GM12873 (cell line): Measurements from ENCODE around the gene ENOSF1.

Source experiments
- TF ChIP-seq, protein P1 (sequence below): IDR thresholded peaks from 2 replicates; pipeline ENCODE4 v1.5.1; 2012; ENCODE audit warnings: low read depth, mild to moderate bottlenecking, moderate library complexity, low read length, control low read depth; ENCODE audit not compliant: insufficient read depth; ENCODE audit errors: missing control alignments

The ENOSF1 gene

DNA sequence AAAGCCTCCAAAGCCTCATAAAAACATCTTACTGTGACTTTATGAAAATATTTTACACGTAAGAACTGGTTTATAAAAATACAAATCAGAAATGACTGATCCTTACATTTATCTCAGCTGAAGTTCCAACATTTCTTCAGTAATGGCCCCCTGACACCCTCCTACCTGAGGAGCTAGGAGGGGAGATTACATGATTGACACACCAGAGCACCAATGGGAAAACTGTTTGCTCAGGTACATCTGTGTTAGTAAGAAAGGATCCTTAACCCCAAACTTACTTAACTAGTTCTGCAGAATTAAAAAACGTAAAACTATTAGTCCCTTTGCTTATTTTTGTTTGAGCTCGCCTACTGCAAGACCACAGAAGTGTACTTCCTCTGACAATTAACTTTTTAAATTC, 27.0 kb downstream of the ENOSF1 start:
- TF ChIP-seq, protein P1, sequence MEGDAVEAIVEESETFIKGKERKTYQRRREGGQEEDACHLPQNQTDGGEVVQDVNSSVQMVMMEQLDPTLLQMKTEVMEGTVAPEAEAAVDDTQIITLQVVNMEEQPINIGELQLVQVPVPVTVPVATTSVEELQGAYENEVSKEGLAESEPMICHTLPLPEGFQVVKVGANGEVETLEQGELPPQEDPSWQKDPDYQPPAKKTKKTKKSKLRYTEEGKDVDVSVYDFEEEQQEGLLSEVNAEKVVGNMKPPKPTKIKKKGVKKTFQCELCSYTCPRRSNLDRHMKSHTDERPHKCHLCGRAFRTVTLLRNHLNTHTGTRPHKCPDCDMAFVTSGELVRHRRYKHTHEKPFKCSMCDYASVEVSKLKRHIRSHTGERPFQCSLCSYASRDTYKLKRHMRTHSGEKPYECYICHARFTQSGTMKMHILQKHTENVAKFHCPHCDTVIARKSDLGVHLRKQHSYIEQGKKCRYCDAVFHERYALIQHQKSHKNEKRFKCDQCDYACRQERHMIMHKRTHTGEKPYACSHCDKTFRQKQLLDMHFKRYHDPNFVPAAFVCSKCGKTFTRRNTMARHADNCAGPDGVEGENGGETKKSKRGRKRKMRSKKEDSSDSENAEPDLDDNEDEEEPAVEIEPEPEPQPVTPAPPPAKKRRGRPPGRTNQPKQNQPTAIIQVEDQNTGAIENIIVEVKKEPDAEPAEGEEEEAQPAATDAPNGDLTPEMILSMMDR, result no peak

DNA sequence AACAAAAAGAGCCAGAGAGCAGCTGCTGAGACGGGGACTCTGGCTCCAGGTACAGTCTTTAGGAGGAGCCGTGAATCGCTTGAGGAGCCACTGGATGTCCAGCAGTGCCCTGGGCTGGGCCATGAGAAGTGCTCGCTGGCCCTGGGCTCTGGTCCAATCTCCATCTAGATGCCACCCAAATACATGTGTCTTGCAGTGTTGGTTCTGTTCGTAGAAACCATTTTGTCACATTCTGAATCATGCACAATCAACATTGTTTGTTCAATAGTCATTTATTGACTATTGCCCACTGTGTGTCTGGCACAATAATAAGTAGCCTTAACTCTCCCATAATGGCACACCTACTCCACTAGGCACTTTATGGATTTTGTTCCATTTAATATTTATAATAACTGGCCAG, 28.9 kb downstream of the ENOSF1 start:
- TF ChIP-seq, protein P1, result no peak

DNA sequence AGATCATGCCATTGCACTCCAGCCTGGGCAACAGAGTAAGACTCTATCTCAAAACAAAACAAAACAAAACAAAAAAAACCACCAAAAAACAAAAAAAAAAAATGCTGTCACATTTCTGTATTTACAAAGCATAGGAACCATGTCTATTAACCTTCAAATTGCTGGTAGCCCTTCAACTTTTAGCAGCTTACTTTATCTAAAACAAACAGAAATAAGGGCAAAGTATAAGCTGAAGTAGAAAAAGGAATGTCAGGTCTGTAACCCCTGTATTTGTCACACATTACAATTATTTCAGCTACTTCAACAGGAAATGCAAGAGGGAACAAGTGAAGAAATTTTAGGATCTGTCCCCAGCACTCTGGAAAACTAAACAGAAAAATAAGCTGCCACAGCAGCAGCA, 29.6 kb downstream of the ENOSF1 start:
- TF ChIP-seq, protein P1, result no peak

DNA sequence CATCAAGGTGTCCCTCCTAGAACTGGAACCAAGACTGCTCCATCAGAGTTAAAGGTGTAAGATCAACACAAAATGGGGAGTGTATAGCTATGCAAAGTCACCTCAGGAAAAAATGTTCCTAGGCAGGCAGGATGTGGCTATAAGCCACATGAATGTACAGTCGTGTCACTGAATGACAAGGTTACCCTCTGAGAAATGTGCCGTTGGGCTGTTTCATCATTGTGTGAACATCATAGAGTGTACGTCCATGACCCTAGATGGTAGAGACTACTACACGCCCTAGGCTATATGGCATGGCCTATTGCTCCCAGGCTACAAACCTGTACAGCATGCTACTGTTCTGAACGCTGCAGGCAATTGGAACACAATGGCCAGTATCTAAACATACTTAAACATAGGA, 30.4 kb downstream of the ENOSF1 start:
- TF ChIP-seq, protein P1, result no peak

DNA sequence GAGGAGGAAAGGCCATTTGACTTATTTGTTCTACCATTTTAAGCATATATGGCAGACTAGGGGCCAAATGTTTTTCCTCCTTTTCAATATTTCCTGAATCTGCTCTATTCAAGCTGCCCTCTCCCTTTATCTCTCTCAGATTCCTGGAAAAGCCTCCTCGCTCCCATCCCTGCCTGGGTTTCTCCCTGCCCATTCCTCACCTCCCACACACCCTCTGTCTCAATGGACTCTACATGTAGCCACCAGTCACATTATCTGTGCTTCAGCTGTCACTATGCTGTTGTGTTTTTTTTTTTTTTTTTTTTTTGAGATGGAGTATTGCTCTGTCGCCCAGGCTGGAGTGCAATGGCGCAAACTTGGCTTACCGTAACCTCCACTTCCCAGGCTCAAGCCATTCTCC, 32.0 kb downstream of the ENOSF1 start:
- TF ChIP-seq, protein P1, result no peak

DNA sequence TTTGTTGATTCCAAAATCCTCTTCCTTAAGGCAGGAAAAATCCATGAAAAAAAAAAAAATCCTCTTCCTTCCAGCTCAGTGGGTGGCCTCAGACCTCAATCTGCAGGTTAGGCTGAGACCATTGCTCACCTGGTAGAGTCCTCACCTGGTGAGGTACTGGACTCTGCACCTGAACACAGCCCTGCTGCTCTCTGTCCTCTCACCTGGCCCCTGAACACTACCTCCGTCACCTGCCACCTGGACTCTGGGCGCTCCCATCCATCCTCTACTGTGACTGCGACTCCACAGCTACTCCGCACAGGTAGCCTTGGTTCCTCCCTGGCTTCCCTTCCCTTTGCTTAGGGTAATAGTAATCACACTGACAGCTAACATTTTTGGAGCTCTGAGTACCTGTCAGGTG, 32.9 kb downstream of the ENOSF1 start:
- TF ChIP-seq, protein P1, result no peak

DNA sequence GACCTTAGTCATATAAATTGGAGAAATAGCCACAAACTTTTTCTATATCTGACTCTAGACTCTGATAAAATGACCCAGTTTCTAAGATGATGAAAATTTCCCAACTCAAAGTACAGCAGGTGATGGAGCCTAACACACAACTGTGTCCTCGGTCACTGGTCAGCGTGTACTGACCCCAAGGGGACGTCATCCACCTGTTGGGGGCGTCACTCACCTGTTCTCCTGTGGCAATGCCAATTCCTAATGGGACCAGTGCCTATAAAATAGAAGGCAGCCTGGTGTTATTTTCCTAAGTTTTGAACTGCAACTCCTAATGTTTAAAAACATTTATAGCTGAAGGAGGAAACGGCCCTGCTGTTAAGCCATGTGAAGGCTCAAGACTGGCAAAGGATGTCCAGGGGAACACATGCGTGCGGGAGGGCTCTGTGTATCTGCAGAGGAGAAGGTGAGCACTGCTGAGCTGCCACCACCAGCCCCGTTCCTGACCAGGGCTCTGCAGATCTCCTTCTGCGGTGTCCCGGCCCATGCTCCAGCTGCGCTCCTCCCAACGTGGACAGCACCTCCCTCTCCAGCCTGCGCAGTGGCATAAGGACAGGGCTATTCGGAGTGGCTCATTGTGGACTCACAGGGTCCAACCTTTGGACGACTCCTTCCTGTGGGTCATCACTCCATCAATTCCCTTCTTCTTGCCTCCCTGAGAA, 33.8 kb downstream of the ENOSF1 start:
- TF ChIP-seq, protein P1, result no peak
